ENCODE data around the gene ADORA2B. TPM values are rescaled to one million over a fixed set of nuclear protein-coding genes. Genes with fewer than 3 reads are reported as not detected.

Gene ADORA2B
- total RNA-seq, 1 experiment from 2014 or later, result 16.0 TPM

DNA sequence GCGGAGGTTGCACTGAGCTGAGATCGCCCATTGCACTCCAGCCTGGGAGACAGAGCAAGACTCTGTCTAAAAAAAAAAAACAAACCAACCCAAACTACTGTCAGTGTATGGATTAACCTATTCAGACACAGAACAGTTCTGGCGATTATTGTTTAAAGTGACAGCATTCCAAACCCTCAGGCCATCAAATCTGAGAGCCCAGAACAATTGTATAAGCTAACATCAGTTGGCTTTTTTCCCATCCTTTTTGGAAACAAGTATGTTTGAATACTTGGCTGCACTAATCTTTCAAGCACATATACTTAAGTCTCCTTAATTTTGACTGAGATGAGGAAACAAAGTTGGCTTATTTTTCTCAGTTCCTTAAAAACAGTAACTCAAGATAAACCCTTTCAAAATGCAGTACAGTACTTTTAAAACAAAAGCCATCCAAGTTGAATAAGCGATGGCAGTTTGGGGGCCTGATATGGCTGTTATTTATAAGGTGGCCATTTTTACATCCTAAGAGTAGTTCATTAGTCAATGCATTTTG, 53.2 kb downstream of the ADORA2B start:
- Histone ChIP-seq H3K9me3 (no peaks in the 10 kb centered on the region), H3K27me3 (no peaks in the 10 kb centered on the region), H3K36me3 (peaks cover 21% of the 10 kb centered on the region), H3K4me3 (peak overlapping the region; percentile 79)
- DNase-seq, result no peak

DNA sequence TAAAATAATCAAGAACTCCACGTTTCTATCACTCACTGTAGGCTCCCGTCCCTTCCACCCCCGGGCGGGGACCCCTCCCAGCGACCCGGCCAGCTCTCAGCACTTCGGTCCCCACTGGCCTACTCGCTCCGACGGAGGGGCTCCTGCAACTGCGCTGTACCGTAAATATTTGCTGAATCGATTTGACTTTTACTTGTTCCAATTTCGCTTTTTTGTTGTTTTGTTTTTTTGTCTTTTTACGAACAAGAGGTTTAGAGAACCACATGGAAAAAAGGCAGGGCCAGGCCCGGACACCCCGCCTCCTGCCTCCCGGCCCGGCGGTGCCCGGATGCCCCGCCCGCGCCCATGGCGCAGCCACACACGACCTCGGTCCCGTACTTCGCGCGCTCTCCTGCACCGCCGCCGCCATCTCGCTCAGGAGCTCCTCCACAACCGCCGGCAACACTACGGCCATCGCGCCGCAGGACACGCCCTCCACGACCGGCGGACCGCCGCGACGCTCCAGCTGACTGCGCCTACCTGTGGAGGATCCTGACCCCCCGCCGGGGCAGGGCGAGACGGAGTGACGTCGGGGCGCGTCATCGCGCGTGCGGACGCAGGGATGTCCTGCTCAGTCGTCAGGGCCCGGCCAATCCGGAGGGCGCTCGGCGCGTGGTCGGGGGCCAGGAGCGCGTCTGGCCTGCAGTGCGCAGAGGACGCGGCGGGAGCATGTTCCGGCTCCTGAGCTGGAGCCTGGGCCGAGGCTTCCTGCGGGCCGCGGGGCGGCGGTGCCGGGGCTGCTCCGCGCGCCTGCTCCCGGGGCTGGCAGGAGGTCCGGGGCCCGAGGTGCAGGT, 54.4 kb downstream of the ADORA2B start, which contains the start of the genes TTC19 and ZSWIM7:
TTC19 (plus strand) TSS at position 684 of the 833 bp plus-strand sequence; CDS start at position 709, 25 bp downstream.
ZSWIM7 (minus strand) TSS at position 564 of the 833 bp plus-strand sequence; CDS start at position 454, 110 bp downstream.
- Histone ChIP-seq H3K4me3 (peak within 1 kb of the TSS; percentile 79), H3K9me3 (no peaks in the 10 kb centered on the region), H3K36me3 (peaks cover 33% of the 10 kb centered on the region), H3K27me3 (no peaks in the 10 kb centered on the region)
- peak; percentile 91 for DNase-seq

DNA sequence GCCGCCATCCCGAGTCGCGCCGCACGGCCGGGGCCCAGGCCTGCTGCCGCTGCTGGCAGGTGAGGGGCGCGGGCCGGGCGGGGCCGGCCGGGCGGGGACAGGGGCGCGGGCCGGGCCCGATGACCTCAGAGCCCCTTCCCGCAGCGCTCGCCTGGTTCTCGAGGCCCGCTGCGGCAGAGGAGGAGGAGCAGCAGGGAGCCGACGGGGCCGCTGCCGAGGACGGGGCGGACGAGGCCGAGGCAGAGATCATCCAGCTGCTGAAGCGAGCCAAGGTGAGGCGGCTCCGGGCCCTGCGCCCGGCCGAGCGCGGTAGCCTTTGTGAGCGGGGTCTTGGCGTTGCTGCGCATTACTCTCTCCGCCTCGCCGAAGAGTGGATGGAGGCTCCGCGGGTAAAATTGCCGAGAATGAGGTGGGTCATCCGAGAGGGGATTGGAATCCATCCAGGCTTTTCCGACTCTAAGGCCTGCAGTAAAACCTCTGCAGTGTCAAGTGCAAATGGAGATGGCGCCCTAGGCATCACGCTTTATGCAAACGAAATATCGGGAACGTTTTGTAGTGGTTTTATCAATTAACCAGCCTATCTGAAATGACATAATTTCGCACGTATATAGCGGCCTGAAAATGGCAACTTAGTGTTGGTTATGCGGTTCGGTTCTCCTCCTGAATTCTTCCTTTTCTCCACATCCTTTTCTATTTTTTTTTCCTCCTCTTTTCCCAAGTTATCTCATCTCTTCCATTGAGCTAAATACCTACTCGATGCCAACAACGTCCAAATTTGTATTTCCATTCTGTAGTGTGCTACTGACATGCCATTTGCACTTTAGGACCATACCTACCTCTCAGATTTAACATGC, 55.3 kb downstream of the ADORA2B start:
- peaks cover 42% of the 10 kb centered on the region for H3K36me3 ChIP-seq
- peak overlapping the region; percentile 79 for H3K4me3 ChIP-seq
- peak; percentile 49 for DNase-seq
- no peaks in the 10 kb centered on the region for H3K27me3 ChIP-seq
- no peaks in the 10 kb centered on the region for H3K9me3 ChIP-seq

DNA sequence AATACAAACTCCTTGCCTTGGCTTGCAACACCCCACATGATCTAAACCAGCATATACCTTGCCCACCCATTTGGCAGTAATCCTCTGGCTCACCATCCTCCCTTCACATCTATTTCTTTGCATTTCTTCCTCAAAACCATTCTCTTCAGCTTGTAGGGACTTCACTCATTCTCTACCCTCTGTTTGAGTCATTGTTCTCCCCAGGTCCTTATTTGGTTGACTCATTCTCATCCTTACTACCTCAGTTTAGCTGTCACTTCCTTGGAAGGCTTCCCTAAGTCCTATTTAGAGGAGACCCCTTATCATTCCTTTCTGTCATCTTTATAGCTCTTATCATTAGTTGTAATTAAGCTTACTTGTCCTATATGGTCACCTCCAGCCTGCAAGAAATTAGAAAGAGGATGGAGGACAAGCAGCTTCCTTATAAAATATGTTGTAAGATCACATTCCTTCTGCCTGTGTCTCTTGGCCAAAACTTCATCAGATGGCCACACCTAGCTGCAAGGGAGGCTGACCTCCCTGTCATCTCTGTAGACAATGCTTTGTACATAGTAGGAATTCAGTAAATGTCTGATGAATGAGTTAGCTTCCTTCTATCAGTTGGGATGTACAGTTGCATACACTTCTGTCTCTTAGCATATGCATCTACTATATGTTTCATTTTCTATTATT, 56.4 kb downstream of the ADORA2B start:
- Histone ChIP-seq H3K4me3 (peak overlapping the region; percentile 79), H3K27me3 (no peaks in the 10 kb centered on the region), H3K9me3 (no peaks in the 10 kb centered on the region), H3K36me3 (peaks cover 50% of the 10 kb centered on the region)
- no peak for DNase-seq

DNA sequence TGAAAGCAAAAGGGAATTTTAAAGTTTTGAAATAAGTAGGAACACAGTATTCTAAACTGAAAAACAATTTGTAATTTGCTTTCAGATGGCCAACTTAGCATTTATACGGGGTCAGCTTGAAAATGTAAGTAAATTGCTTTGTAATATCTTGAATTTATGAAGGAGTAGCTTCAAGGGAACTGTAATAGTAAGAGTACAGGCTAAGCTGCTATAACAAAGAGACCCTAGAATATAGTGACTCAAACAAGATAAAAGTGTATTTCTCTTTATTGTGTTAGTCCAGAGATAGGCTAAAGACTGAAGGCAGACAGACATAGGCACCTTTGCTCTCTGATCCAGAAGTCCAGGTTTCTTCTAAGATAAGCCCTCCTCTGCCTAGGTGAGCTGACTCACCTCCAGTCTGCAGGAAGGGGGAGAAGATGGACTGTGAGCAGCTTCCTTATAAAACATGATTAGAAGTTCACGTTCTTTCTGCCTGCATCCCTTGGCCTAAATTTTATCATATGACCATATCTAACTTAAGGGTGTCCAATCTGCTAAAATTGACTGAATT, 57.9 kb downstream of the ADORA2B start:
- Histone ChIP-seq H3K27me3 (no peaks in the 10 kb centered on the region), H3K4me3 (no peak overlapping the region), H3K9me3 (no peaks in the 10 kb centered on the region), H3K36me3 (peaks cover 55% of the 10 kb centered on the region)
- DNase-seq, result no peak

DNA sequence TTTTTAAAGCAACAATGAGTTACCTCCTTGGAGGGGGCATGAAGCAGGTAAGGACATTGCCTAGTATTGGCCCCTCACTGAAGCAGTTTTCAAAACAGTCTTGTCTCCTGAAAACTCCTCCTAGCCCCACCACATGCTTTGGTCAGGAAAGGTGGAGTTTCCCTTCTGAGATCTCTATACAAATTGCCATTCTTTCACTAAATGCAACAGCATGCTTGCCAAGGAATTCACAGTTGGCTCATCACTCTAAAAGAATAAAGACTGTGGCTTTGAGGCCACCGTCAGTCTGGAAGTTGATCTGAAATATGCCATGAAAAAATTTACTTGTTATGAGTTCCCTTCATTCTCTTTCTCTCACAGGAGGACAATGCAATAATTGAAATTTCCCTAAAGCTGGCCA, 58.9 kb downstream of the ADORA2B start:
- H3K4me3 ChIP-seq, result no peak overlapping the region
- no peaks in the 10 kb centered on the region for H3K9me3 ChIP-seq
- no peak for DNase-seq
- H3K36me3 ChIP-seq, result peaks cover 65% of the 10 kb centered on the region
- H3K27me3 ChIP-seq, result no peaks in the 10 kb centered on the region

DNA sequence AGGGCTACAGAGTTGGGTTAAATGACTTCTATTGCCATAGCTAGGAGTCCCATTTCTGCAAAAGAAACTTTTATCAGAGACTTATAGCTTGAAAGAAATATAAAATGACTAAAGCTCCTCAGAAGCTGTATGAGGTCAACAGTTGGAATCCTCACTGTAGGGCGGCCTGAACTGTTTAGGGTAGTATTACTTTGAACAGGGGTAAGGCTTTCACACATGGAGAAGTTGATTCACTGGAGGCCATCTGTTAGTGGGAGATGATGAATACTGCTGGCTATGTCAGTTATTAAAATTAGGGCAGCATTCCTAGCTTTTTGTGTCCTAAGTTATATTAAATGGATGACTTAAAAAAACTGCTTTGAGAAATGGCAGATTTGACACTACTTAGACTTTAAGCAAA, 60.7 kb downstream of the ADORA2B start:
- DNase-seq, result no peak
- peaks cover 73% of the 10 kb centered on the region for H3K36me3 ChIP-seq

DNA sequence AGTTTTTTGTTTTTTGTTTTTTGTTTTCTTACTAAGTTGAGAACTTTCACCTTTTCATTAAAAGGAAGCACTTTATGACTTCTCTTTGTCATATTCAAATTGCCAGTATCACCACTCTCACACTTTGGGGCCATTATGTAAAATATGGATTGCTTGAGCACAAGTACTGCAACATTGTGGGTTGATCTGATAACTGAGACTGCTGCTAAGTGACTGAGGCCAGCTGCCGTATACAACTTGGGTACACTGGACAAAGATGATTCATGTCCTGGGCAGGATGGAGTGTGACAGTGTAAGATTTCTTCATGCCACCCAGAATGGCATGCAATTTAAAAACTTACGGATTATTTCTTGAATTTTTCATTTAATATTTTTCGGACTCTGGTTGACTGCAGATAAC, 62.5 kb downstream of the ADORA2B start:
- Histone ChIP-seq H3K27me3 (no peaks in the 10 kb centered on the region), H3K9me3 (no peaks in the 10 kb centered on the region), H3K36me3 (peaks cover 73% of the 10 kb centered on the region), H3K4me3 (no peak overlapping the region)
- DNase-seq, result no peak

More for the DNA sequence above, 60.7 kb downstream of the ADORA2B start:
- Histone ChIP-seq H3K9me3 (no peaks in the 10 kb centered on the region), H3K4me3 (no peak overlapping the region), H3K27me3 (no peaks in the 10 kb centered on the region)

DNA sequence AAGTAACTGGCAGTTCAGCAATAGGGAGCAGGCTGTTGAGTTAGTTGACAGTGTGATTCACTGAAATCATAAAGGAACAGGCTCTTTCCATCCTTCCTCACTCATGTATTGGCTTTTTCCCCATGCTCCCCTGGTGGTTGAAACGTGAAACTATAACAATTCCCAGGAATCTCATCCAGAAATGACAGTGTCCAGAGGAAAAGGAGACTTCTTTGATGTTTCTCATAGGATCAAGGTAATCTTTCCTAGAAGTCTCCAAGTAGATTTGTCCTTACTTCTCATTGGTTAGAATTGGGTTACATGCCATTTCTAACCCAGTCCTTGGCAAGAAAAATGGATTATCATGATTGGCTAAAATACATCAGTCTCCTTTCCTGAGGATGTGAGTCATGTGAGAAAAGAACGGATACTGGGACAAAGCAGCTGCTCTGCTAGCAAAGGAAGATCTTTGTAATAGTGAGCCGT, 69.0 kb downstream of the ADORA2B start:
- DNase-seq, result peak; percentile 31
- Histone ChIP-seq H3K27me3 (no peaks in the 10 kb centered on the region), H3K9me3 (no peaks in the 10 kb centered on the region), H3K36me3 (peaks cover 39% of the 10 kb centered on the region), H3K4me3 (no peak overlapping the region)

DNA sequence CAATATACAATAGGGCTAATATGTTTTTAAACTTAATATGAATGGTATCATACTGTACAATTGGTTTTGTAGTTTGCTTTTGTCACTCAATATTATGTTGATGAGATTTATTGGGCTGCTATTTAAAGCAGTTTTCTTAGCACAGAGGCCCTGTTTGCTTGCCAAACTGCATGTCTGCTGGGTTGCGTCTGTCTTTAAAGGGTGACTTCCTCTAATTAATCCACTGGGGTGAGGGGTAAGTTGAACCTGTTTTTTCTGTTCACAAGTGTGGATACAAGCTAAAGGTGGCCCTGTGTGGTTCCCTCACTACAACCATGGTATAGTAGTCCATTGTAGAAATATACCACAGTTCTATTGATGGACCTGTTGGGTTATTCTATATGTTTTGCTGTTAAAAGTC, 74.4 kb downstream of the ADORA2B start:
- H3K36me3 ChIP-seq, result peaks cover 33% of the 10 kb centered on the region
- H3K4me3 ChIP-seq, result no peak overlapping the region
- no peaks in the 10 kb centered on the region for H3K27me3 ChIP-seq

DNA sequence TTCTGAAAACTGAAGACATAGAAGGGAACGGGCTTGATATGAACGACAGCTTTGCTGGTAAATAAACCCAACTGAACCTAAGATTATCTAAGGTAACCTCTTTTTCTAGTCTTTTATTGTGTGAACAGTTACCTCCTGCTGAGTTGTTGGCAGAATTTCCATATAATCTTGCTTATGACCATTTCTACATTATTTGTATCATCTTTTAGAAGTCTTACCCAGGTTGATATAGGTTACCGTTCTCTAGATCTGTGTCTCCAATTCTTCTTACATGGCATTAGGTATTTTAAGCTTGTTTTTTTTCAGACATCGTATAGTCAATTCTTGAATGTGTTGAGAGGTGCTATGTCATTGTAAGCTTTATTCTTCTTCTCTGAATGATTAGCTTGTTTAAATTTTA, 79.0 kb downstream of the ADORA2B start:
- Histone ChIP-seq H3K27me3 (no peaks in the 10 kb centered on the region), H3K36me3 (peaks cover 59% of the 10 kb centered on the region), H3K4me3 (no peak overlapping the region), H3K9me3 (no peaks in the 10 kb centered on the region)
- no peak for DNase-seq

More for the DNA sequence above, 74.4 kb downstream of the ADORA2B start:
- no peaks in the 10 kb centered on the region for H3K9me3 ChIP-seq
- DNase-seq, result no peak

DNA sequence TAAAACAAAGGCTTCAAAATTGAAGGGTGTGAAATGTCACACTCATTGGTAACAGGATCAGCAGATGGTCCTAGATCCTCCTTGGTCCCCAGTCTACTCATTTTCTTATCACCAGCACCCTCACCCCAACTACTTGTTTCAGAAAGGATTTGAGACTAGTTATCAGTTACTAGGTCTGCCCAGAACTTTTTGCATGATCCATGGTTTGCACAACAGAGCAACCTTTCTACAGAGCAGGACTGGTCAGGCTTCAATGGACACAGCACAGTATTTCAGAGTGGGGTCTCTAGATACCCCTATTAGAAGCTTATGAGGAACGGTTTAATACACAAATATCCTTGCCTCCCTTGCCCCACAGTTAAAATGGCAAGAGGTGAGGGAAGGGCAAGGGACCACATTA, 80.3 kb downstream of the ADORA2B start:
- no peaks in the 10 kb centered on the region for H3K27me3 ChIP-seq
- no peak overlapping the region for H3K4me3 ChIP-seq
- peaks cover 70% of the 10 kb centered on the region for H3K36me3 ChIP-seq
- no peaks in the 10 kb centered on the region for H3K9me3 ChIP-seq
- DNase-seq, result no peak

Other genes with a start within 250 kb of the ADORA2B start
- 7.2 and 10.4 TPM in 2 replicates for gene ZNF286A, start 245.4 kb upstream of the ADORA2B start, total RNA-seq (2014; rRNA removed; shearing (Covaris generic); ENCODE audit: low replicate concordance)
- gene TBC1D26, start 212.8 kb upstream of the ADORA2B start, total RNA-seq (2014; rRNA removed; shearing (Covaris generic); ENCODE audit: low replicate concordance), result not detected in 2 replicates
- gene ZSWIM7, start 54.6 kb downstream of the ADORA2B start, total RNA-seq (2014; rRNA removed; shearing (Covaris generic); ENCODE audit: low replicate concordance), result 11.5 and 30.2 TPM in 2 replicates
- 7.1 and 9.2 TPM in 2 replicates for gene TTC19, start 54.7 kb downstream of the ADORA2B start, total RNA-seq (2014; rRNA removed; shearing (Covaris generic); ENCODE audit: low replicate concordance)

All from MG63 (cell line).